ENCODE data around the gene TRIM45.

The TRIM45 gene

DNA sequence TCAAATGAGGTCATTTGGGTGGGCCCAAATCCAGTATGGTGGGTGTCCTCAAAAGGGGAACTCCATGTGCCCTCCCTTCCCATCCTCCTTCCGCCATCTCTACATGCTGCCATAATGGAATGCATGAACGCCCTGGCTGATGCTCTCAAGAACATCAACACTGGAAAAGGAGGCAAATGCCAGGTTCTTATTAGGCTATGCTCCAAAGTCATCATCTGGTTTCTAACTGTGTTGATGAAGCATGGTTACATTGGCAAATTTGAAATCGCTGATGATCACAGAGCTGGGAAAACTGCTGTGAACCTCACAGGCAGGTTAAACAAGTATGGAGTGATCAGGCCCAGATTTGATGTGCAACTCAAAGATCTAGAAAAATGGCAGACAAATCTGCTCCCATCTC lies 16.6 kb upstream of the TRIM45 start:
- Histone ChIP-seq H3K27me3 (ENCODE audit: insufficient read depth, poor library complexity, severe bottlenecking) (no peaks in the 10 kb centered on the region), H3K27ac (replicated peaks) (no peak overlapping the region), H3K4me3 (replicated peaks; ENCODE audit: insufficient read depth, low read length) (no peak overlapping the region)
- no peak for DNase-seq (ENCODE audit: low read depth in 1 of 2, low spot score in 1 of 2)
- no peak for TF ChIP-seq GABPA (IDR thresholded peaks at IDR 0.05; ENCODE audit: low read depth)
- TF ChIP-seq SPI1 (IDR thresholded peaks at IDR 0.05; ENCODE audit: borderline replicate concordance, low read depth): no peak
- TF ChIP-seq, protein P1, sequence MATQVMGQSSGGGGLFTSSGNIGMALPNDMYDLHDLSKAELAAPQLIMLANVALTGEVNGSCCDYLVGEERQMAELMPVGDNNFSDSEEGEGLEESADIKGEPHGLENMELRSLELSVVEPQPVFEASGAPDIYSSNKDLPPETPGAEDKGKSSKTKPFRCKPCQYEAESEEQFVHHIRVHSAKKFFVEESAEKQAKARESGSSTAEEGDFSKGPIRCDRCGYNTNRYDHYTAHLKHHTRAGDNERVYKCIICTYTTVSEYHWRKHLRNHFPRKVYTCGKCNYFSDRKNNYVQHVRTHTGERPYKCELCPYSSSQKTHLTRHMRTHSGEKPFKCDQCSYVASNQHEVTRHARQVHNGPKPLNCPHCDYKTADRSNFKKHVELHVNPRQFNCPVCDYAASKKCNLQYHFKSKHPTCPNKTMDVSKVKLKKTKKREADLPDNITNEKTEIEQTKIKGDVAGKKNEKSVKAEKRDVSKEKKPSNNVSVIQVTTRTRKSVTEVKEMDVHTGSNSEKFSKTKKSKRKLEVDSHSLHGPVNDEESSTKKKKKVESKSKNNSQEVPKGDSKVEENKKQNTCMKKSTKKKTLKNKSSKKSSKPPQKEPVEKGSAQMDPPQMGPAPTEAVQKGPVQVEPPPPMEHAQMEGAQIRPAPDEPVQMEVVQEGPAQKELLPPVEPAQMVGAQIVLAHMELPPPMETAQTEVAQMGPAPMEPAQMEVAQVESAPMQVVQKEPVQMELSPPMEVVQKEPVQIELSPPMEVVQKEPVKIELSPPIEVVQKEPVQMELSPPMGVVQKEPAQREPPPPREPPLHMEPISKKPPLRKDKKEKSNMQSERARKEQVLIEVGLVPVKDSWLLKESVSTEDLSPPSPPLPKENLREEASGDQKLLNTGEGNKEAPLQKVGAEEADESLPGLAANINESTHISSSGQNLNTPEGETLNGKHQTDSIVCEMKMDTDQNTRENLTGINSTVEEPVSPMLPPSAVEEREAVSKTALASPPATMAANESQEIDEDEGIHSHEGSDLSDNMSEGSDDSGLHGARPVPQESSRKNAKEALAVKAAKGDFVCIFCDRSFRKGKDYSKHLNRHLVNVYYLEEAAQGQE (IDR thresholded peaks at IDR 0.05; ENCODE audit: insufficient replicate concordance, low read depth): no peak
- no peak for TF ChIP-seq POLR2AphosphoS5 (IDR thresholded peaks at IDR 0.05; ENCODE audit: low read depth)
- TF ChIP-seq, protein P2, sequence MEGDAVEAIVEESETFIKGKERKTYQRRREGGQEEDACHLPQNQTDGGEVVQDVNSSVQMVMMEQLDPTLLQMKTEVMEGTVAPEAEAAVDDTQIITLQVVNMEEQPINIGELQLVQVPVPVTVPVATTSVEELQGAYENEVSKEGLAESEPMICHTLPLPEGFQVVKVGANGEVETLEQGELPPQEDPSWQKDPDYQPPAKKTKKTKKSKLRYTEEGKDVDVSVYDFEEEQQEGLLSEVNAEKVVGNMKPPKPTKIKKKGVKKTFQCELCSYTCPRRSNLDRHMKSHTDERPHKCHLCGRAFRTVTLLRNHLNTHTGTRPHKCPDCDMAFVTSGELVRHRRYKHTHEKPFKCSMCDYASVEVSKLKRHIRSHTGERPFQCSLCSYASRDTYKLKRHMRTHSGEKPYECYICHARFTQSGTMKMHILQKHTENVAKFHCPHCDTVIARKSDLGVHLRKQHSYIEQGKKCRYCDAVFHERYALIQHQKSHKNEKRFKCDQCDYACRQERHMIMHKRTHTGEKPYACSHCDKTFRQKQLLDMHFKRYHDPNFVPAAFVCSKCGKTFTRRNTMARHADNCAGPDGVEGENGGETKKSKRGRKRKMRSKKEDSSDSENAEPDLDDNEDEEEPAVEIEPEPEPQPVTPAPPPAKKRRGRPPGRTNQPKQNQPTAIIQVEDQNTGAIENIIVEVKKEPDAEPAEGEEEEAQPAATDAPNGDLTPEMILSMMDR (IDR thresholded peaks at IDR 0.05; ENCODE audit: insufficient read depth, low read length): no peak

DNA sequence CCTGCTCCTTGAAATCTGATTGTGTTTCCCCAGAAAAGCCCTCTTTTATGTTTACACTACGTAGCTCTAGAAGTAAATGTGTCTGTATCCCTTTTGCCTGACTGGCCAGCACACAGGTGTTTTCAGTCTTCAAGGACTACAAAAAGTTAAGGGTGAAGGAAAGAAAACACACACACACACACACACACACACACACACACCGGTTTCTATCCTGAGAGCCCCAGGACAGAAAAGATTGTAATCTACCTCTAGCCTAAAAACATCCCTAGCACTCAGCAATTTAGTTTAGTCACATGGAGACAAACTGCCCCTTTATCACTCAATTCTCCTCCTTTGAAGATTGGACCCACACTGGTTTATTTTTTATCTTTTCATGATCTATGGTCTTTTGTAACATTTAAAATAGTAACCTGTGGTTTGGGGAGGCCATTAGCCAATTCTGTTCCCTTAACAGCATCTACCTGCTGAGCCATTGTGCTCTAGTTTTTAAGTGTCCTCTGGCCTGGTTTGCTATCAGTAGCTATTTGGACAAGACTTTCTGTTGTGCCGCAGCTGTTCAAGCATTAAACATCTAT lies 15.8 kb upstream of the TRIM45 start:
- no peak for DNase-seq (ENCODE audit: low read depth in 1 of 2, low spot score in 1 of 2)
- no peak overlapping the region for H3K4me3 ChIP-seq (replicated peaks; ENCODE audit: insufficient read depth, low read length)
- no peak overlapping the region for H3K27ac ChIP-seq (replicated peaks)
- H3K27me3 ChIP-seq (ENCODE audit: insufficient read depth, poor library complexity, severe bottlenecking): no peaks in the 10 kb centered on the region
- TF ChIP-seq, protein P2 (IDR thresholded peaks at IDR 0.05; ENCODE audit: insufficient read depth, low read length): no peak
- TF ChIP-seq GABPA (IDR thresholded peaks at IDR 0.05; ENCODE audit: low read depth): no peak
- TF ChIP-seq, protein P1 (IDR thresholded peaks at IDR 0.05; ENCODE audit: insufficient replicate concordance, low read depth): no peak

DNA sequence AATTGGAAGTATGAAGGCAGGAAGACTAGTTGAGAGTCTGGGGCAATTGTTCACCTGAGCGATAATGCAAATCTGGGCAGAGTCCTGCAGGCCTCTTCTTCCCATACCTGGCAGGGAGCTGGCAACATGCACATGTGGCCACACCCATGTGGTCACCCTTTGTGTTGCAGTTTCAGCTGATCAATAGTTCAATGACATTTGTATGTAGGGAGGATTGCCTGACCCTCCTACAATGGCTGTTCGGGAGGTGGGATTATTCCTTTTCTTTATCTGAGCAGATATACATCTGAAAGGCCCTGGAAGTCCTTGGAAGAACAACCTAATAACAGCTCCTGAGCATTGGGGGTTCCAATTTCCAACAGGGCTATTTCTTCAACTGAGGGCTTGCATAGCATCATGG lies 15.2 kb upstream of the TRIM45 start:
- no peak overlapping the region for H3K4me3 ChIP-seq (replicated peaks; ENCODE audit: insufficient read depth, low read length)
- no peak overlapping the region for H3K27ac ChIP-seq (replicated peaks)
- DNase-seq (ENCODE audit: low read depth in 1 of 2, low spot score in 1 of 2): no peak
- no peaks in the 10 kb centered on the region for H3K27me3 ChIP-seq (ENCODE audit: insufficient read depth, poor library complexity, severe bottlenecking)
- TF ChIP-seq POLR2AphosphoS5 (IDR thresholded peaks at IDR 0.05; ENCODE audit: low read depth): no peak
- TF ChIP-seq, protein P2 (IDR thresholded peaks at IDR 0.05; ENCODE audit: insufficient read depth, low read length): no peak
- TF ChIP-seq GABPA (IDR thresholded peaks at IDR 0.05; ENCODE audit: low read depth): no peak
- TF ChIP-seq SPI1 (IDR thresholded peaks at IDR 0.05; ENCODE audit: borderline replicate concordance, low read depth): no peak
- TF ChIP-seq, protein P1 (IDR thresholded peaks at IDR 0.05; ENCODE audit: insufficient replicate concordance, low read depth): no peak

Measured in HL-60 (cell line).